ENCODE data around the gene PLEKHH2. TPM values are rescaled to one million over a fixed set of nuclear protein-coding genes. Genes with fewer than 3 reads are reported as not detected.

Gene PLEKHH2
- total and polyA plus RNA-seq, 2 of the 13 experiments (the other 11 are each of a cell fraction or from before 2014, with no cell fraction given) = 1.1 to 3.0 TPM

DNA sequence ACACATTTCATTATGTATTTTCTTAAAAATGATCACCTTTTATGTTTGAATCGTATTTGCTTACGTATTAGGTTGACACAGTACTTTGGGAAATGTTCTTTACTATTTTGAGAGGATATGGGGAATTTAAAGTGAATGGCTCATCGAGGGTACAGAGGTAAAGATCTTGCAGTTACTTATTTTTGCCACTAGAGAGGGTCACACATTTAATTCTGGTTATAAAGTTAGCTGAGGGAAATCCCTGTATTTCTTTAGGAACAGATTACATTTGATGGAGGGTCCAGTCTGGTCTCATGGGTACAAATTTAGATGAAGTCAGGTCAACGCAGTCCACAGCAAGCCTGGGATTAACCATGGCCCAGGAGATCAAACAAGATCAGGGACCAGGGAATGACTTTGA, 161.2 kb downstream of the PLEKHH2 start:
- no peak overlapping the region for H3K4me3 ChIP-seq (replicated peaks in 1 of 3; ENCODE audit: insufficient read depth in 1 of 3, low read depth in 2 of 3, low read length in 3 of 3)
- BruUV-seq (replicated peaks) = no TSS peak
- in situ Hi-C loops (cut with HindIII; ENCODE audit: extremely low pct_ligation_motif_present, low pct_unique_long_range_greater_than_20kb) = no loop called here
- no peak overlapping the region for H2AFZ ChIP-seq (ENCODE audit: low read length)
- no peaks in the 10 kb centered on the region for H4K20me1 ChIP-seq (ENCODE audit: insufficient read depth, low read length)
- ChIA-PET POLR2A (interaction anchor here (0.8 kb wide), 1 partner anchor 54 kb away, joined by 4 read pairs; no protein-coding TSS in a partner anchor), CTCF (ENCODE audit: low intra/inter-chr PET ratio, low total read pairs) (interaction anchor here (1.2 kb wide), 1 partner anchor 43 kb away, joined by 3 read pairs; no protein-coding TSS in a partner anchor)
- no peaks in the 10 kb centered on the region for H3K79me2 ChIP-seq (ENCODE audit: insufficient read depth, low read length)
- no peaks in the 10 kb centered on the region for H3K9me3 ChIP-seq (ENCODE audit: low read length)
- DNase-seq (ENCODE audit: low spot score) (no peak), ATAC-seq (peak; percentile 84), FAIRE-seq (no peak)
- H3K9ac ChIP-seq (ENCODE audit: insufficient read depth, low read depth, low read length) = no peak overlapping the region
- intact Hi-C loops (cut with micrococcal nuclease; ENCODE audit: unreplicated experiment) = no loop called here
- WGBS (ENCODE audit: low lambda C conversion rate) = 43% methylated on average over 4 of the region's 4 CpGs
- no peaks in the 10 kb centered on the region for H3K36me3 ChIP-seq (replicated peaks in 1 of 2; ENCODE audit: control insufficient read depth in 1 of 2, insufficient read depth in 2 of 2, low read length in 2 of 2)
- H3K27me3 ChIP-seq (ENCODE audit: control insufficient read depth in 1 of 2, insufficient read depth in 2 of 2, low read length in 2 of 2) = no peaks in the 10 kb centered on the region
- H3K4me2 ChIP-seq (ENCODE audit: low read depth, low read length) = no peak overlapping the region
- no peak overlapping the region for H3K27ac ChIP-seq (ENCODE audit: extremely low read length, insufficient read depth, low read length)
- H3K4me1 ChIP-seq (ENCODE audit: insufficient read depth, low read length) = peaks cover 24% of the 10 kb centered on the region; the same call in 1 of the 2 replicates
- TF ChIP-seq, protein P1, sequence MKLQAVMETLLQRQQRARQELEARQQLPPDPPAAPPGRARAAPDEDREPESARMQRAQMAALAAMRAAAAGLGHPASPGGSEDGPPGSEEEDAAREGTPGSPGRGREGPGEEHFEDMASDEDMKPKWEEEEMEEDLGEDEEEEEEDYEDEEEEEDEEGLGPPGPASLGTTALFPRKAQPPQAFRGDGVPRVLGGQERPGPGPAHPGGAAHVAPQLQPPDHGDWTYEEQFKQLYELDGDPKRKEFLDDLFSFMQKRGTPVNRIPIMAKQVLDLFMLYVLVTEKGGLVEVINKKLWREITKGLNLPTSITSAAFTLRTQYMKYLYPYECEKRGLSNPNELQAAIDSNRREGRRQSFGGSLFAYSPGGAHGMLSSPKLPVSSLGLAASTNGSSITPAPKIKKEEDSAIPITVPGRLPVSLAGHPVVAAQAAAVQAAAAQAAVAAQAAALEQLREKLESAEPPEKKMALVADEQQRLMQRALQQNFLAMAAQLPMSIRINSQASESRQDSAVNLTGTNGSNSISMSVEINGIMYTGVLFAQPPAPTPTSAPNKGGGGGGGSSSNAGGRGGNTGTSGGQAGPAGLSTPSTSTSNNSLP (IDR thresholded peaks at IDR 0.05; ENCODE audit: low read depth, low read length) = peak; percentile 75
- TF ChIP-seq SMAD9 (CRISPR knock-in tag; IDR thresholded peaks at IDR 0.05) (no peak), HHEX (CRISPR knock-in tag; IDR thresholded peaks at IDR 0.05) (no peak), ZNF546 (CRISPR knock-in tag; conservative IDR thresholded peaks at IDR 0.05) (no peak), RAD21 (CRISPR knock-in tag; IDR thresholded peaks at IDR 0.05) (peak; percentile 44; the same call in 1 of the 2 replicates), STAG1 (CRISPR knock-in tag; IDR thresholded peaks at IDR 0.05) (peak; percentile 54; the same call in 1 of the 2 replicates), ATF7-NPFF (CRISPR knock-in tag; IDR thresholded peaks at IDR 0.05; ENCODE audit: low read depth) (no peak), EEA1 (CRISPR knock-in tag; IDR thresholded peaks at IDR 0.05; ENCODE audit: borderline replicate concordance) (no peak), SMC3 (IDR thresholded peaks at IDR 0.05; ENCODE audit: low read length) (peak; percentile 70), HNRNPK (IDR thresholded peaks at IDR 0.05; ENCODE audit: low read depth, low read length, poor library complexity, severe bottlenecking) (no peak), ZNF75D (CRISPR knock-in tag; IDR thresholded peaks at IDR 0.05; ENCODE audit: borderline replicate concordance) (no peak), NR3C1 (CRISPR knock-in tag; IDR thresholded peaks at IDR 0.05) (no peak), SRY (CRISPR knock-in tag; IDR thresholded peaks at IDR 0.05) (no peak)
- TF ChIP-seq, protein P2, sequence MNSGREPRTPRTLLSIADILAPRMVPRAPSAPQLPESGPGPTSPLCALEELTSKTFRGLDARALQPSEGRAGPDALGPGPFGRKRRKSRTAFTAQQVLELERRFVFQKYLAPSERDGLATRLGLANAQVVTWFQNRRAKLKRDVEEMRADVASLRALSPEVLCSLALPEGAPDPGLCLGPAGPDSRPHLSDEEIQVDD (CRISPR knock-in tag; IDR thresholded peaks at IDR 0.05; ENCODE audit: borderline replicate concordance) = no peak
- TF ChIP-seq, protein P3, sequence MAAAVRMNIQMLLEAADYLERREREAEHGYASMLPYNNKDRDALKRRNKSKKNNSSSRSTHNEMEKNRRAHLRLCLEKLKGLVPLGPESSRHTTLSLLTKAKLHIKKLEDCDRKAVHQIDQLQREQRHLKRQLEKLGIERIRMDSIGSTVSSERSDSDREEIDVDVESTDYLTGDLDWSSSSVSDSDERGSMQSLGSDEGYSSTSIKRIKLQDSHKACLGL (CRISPR knock-in tag; IDR thresholded peaks at IDR 0.05) = no peak
- TF ChIP-seq, protein P4, sequence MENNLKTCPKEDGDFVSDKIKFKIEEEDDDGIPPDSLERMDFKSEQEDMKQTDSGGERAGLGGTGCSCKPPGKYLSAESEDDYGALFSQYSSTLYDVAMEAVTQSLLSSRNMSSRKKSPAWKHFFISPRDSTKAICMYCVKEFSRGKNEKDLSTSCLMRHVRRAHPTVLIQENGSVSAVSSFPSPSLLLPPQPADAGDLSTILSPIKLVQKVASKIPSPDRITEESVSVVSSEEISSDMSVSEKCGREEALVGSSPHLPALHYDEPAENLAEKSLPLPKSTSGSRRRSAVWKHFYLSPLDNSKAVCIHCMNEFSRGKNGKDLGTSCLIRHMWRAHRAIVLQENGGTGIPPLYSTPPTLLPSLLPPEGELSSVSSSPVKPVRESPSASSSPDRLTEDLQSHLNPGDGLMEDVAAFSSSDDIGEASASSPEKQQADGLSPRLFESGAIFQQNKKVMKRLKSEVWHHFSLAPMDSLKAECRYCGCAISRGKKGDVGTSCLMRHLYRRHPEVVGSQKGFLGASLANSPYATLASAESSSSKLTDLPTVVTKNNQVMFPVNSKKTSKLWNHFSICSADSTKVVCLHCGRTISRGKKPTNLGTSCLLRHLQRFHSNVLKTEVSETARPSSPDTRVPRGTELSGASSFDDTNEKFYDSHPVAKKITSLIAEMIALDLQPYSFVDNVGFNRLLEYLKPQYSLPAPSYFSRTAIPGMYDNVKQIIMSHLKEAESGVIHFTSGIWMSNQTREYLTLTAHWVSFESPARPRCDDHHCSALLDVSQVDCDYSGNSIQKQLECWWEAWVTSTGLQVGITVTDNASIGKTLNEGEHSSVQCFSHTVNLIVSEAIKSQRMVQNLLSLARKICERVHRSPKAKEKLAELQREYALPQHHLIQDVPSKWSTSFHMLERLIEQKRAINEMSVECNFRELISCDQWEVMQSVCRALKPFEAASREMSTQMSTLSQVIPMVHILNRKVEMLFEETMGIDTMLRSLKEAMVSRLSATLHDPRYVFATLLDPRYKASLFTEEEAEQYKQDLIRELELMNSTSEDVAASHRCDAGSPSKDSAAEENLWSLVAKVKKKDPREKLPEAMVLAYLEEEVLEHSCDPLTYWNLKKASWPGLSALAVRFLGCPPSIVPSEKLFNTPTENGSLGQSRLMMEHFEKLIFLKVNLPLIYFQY (CRISPR knock-in tag; IDR thresholded peaks at IDR 0.05; ENCODE audit: borderline replicate concordance) = no peak
- TF ChIP-seq, protein P5, sequence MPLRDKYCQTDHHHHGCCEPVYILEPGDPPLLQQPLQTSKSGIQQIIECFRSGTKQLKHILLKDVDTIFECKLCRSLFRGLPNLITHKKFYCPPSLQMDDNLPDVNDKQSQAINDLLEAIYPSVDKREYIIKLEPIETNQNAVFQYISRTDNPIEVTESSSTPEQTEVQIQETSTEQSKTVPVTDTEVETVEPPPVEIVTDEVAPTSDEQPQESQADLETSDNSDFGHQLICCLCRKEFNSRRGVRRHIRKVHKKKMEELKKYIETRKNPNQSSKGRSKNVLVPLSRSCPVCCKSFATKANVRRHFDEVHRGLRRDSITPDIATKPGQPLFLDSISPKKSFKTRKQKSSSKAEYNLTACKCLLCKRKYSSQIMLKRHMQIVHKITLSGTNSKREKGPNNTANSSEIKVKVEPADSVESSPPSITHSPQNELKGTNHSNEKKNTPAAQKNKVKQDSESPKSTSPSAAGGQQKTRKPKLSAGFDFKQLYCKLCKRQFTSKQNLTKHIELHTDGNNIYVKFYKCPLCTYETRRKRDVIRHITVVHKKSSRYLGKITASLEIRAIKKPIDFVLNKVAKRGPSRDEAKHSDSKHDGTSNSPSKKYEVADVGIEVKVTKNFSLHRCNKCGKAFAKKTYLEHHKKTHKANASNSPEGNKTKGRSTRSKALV (CRISPR knock-in tag; IDR thresholded peaks at IDR 0.05) = no peak
